GM12865 (cell line): ENCODE measurements around the gene SDHA.

ENCODE experiments used
- DNase-seq: peaks from one replicate; pipeline ENCODE4 v3.0.0; 2010; ENCODE audit warnings: low read depth
- H3K4me3 ChIP-seq: 2 replicates; pipeline ENCODE4 v1.5.1; 2011; ENCODE audit warnings: mild to moderate bottlenecking, low read depth, low read length, control low read depth
- TF ChIP-seq, protein P1 (sequence below): IDR thresholded peaks from 2 replicates; pipeline ENCODE4 v1.5.1; 2011; ENCODE audit warnings: low read length, control low read depth, low read depth, inconsistent platforms; ENCODE audit not compliant: insufficient read depth; ENCODE audit errors: missing control alignments

The SDHA gene

DNA sequence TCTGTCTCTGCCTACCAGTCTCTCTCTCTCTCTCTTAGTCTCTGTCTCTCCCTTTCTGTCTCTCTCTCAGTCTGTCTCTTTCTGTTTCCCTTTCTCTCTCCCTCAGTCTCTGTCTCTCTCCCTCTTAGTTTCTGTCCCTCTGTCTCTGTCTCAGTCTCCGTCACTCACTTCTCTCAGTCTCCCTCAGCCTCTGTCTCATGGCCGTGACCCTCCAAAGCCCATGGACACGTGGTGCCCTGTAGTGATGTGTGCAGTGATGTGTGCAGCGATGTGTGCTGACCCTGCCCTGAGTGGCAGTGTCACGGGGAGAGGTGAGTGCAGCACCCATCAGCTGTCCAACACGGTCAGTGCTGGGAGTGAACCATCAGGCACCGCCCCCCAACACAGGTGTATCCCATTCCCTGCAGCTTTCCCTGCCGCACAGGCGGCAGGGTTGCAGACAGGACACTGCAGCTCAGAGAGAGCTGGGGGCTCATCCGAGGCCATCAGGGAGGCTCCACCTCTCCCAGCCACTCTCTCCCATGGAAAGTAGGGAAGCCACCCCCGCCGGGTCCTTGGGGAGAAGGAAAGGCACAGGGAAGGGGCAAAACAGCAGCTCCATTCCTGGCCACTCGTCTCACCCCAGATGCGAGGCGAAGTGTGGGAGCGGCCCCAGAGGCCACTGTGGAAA is 27.6 kb upstream of the SDHA start:
- H3K4me3 ChIP-seq, result no peak overlapping the region
- DNase-seq, result peak; percentile 30
- TF ChIP-seq, protein P1, sequence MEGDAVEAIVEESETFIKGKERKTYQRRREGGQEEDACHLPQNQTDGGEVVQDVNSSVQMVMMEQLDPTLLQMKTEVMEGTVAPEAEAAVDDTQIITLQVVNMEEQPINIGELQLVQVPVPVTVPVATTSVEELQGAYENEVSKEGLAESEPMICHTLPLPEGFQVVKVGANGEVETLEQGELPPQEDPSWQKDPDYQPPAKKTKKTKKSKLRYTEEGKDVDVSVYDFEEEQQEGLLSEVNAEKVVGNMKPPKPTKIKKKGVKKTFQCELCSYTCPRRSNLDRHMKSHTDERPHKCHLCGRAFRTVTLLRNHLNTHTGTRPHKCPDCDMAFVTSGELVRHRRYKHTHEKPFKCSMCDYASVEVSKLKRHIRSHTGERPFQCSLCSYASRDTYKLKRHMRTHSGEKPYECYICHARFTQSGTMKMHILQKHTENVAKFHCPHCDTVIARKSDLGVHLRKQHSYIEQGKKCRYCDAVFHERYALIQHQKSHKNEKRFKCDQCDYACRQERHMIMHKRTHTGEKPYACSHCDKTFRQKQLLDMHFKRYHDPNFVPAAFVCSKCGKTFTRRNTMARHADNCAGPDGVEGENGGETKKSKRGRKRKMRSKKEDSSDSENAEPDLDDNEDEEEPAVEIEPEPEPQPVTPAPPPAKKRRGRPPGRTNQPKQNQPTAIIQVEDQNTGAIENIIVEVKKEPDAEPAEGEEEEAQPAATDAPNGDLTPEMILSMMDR, result no peak

DNA sequence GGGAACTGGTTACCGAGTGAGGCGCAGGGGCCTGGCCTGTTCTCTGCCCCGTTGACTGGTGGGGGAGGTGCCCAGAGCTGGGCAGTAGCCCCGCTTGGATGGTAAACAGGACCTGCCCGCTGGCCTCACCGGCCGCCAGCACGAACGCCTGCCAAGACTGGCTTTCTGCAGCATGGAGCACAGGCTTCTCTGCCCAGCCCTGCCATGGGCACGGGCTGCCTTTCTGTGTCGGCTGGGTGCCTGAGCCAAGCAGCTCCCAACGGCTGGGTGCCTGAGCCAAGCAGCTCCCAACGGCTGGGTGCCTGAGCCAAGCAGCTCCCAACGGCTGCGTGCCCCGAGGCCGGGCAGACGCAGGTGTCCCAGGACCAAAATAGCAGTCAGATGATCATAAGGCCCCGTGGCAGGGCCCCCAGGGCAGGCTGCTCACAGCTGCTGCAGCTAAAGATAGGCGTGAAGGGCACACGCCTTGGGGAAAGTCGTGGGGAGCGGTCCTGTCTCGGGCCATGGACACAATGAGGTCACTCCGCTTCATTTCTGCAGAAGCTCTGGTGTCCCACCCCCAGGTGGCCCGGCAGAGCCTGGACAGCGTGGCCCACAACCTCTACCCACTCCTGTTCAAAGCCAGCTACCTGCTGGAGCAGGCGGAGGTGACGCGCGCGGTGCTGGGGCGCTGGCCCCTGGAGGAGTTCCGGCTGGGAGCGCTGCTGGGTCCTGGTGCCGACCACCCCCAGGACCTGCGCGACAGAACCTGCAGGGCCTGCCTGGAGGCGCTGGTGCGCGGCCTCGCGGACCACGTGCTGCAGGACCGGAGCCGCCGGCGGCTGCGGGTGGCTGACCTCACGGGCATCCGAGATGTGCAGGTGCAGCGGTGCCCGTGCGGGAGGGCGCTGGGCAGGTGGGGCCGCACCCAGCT is 26.8 kb upstream of the SDHA start, which contains the start of gene LRRC14B:
Gene LRRC14B (plus strand): TSS at position 460 of the 913 bp plus-strand sequence. CDS start 44 bp downstream, at position 504.
- peak; percentile 43 for DNase-seq
- TF ChIP-seq, protein P1, result no peak
- H3K4me3 ChIP-seq, result no peak within 1 kb of the TSS

DNA sequence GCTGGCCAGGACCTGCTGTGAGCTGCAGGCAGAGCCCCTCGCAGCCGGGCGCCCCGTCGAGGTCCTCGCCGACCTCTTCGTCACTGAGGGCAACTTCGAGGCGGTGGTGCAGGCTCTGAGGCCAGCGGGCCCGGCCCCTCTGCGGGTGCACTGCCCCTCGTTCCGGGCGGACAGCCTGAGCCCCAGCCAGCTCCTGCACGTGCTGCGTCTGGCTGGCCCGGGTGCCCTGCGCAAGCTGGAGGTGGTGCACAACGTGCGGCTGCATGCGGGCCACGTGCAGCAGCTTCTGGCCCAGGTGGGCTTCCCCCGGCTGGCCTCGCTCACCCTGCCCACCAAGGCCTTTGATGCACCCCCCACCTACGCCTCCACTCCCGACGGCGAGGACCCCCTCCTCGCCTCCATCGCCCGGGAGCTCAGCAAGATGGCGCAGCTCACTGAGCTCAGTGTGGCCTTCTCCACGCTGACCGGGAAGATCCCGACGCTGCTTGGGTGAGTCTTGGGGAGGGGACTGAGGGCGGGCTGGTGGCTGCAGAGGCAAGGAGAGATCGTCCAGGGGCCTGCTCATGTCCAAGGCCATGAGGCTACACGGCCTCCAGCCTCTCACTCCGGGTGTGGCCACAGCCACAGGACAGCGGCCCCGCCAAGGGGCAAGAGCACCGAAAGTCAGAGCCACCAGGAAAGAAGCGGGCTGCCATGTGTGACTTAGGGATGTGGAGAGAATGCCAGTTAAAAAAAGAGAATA is 26.0 kb upstream of the SDHA start:
- H3K4me3 ChIP-seq, result no peak overlapping the region
- no peak for DNase-seq
- TF ChIP-seq, protein P1, result no peak

DNA sequence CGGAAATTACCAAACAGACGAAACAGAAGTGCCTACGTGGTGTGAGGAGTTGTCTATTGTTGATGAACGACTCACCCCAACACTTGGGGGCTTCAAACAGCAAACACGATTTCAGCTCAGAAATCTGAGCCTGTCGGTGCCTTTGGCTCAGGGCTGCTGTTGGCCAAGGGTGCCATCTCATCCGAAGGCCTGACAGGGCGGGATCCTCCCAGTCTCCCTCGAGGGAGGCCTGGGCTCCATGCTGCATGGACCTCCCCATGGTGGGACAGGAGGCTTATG is 25.5 kb upstream of the SDHA start:
- TF ChIP-seq, protein P1, result no peak
- DNase-seq, result no peak
- no peak overlapping the region for H3K4me3 ChIP-seq

DNA sequence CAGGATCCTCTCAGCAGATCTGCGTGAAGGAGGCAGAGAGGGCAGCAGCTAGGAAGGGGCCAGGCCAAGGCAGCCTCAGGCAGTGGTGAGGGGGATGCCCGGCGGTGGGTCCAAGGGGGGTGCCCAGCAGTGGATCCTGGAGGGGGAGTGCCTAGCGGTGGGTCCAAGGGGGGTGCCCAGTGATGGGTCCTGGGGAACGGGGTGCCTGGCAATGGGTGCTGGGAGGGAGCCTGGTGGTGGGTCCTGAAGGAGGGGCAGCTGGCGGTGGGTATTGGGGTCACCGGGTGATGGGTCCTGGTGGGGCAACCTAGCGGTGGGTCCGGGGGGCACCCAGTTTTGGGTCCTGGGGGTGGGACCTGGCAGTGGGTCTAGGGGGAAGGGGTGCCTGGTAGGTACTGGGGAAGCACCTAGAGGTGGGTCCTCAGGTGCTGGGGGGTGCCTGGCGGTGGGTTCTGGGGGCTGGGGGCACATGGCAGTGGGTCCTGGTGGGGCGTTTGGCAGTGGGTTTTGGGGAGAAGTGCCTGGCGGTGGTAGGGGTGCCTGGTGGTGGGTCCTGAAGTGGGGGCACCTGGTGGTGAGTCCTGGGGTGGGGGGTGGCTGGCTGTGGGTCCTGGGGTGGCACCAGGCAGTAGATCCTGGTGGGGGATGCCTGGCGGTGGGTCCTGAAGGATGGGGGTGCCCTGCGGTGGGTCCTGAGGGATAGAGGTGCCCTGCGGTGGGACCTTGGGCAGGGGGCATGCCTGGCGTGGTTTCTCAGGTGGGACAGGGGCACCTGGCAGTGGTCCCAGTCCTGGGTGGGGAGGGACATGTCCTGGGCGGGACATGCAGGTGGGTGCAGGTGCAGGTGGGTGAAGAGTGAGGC is 24.9 kb upstream of the SDHA start:
- TF ChIP-seq, protein P1, result no peak
- H3K4me3 ChIP-seq, result no peak overlapping the region
- no peak for DNase-seq

DNA sequence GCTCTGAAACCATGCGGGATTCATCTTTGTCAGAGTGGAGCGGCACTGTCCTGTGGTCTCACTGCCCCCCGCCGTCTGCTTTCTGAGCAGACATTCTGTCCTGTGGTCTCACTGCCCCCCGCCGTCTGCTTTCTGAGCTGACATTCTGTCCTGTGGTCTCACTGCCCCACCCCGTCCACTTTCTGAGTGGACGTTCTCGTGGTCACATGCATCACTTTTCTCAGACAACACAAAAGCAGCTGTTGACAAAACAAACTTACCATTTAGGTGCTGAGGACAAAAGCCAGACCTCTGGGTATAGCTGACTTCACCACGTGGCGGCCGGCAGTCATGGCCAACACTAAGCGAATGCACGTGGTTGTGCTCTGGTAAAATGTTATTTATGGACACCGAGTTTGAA is 24.0 kb upstream of the SDHA start:
- H3K4me3 ChIP-seq, result no peak overlapping the region
- TF ChIP-seq, protein P1, result no peak
- DNase-seq, result no peak
